Astrocyte of the spinal cord (primary cell): ENCODE results near the gene CAP2.

ENCODE experiments used
- DNase-seq: peaks from one replicate; pipeline ENCODE4 v3.0.0; 2011; ENCODE audit warnings: low read depth, low spot score
- H3K4me3 ChIP-seq: 2 replicates; pipeline ENCODE4 v1.5.1; 2011; ENCODE audit warnings: low read depth, mild to moderate bottlenecking, low read length, moderate library complexity
- CTCF ChIP-seq: IDR thresholded peaks from 2 replicates; pipeline ENCODE4 v1.5.1; 2012; ENCODE audit warnings: low read depth, mild to moderate bottlenecking, low read length, inconsistent platforms
- in situ Hi-C: cut with HindIII; loops from 2 replicates; pipeline ENCODE4 v1.10.0; 2017; ENCODE audit warnings: low sequenced_read_pairs

The CAP2 gene

GRCh38 chr6:17591287-17591686 is 197.9 kb downstream of the CAP2 start:
- DNase-seq = no peak
- in situ Hi-C loops = no loop called here
- no peak for TF ChIP-seq CTCF
- H3K4me3 ChIP-seq = no peak overlapping the region

GRCh38 chr6:17593246-17593645 is 199.9 kb downstream of the CAP2 start:
- no peak for DNase-seq
- TF ChIP-seq CTCF = no peak
- no peak overlapping the region for H3K4me3 ChIP-seq
- in situ Hi-C loops = no loop called here

GRCh38 chr6:17596085-17596484 is 202.7 kb downstream of the CAP2 start:
- no peak for TF ChIP-seq CTCF
- in situ Hi-C loops = no loop called here
- no peak overlapping the region for H3K4me3 ChIP-seq
- no peak for DNase-seq

GRCh38 chr6:17599877-17600526 is 206.6 kb downstream of the CAP2 start, which contains the start of gene FAM8A1:
Gene FAM8A1 (plus strand): TSS chr6:17600302. CDS start chr6:17600410, 108 bp downstream.
- in situ Hi-C loops = no loop called here
- TF ChIP-seq CTCF = peak; percentile 59
- H3K4me3 ChIP-seq = peak within 1 kb of the TSS; percentile 75
- DNase-seq = peak; percentile 87

GRCh38 chr6:17600527-17601385 is 207.4 kb downstream of the CAP2 start:
- peak overlapping the region; percentile 75 for H3K4me3 ChIP-seq
- peak; percentile 16 for DNase-seq
- in situ Hi-C loops = no loop called here
- no peak for TF ChIP-seq CTCF

GRCh38 chr6:17601386-17601703 is 207.9 kb downstream of the CAP2 start:
- TF ChIP-seq CTCF = no peak
- in situ Hi-C loops = no loop called here
- no peak for DNase-seq
- H3K4me3 ChIP-seq = peak overlapping the region; percentile 75
